ENCODE measurements around the gene ROCK2.

DNA sequence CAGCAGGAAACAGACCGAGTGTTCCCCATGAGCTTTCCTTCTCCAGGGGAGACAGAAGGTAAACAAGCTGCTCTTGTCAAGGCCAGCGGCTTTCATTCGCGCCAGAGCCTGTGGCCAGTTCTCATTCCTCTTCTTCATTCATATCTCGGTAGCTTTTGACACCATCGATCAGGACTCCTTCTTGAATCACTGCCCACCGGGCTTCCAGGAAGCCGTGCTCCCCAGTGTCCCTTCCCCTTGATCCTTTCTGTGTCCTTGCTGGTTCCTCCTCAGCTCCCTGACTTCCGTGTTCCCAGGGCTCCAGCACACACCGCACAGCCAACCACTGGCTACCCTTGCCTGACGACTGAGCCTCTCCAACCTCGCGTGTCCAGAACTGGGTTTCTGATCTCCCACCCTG is 175.1 kb downstream of the ROCK2 start:
- TF ChIP-seq, protein P1, sequence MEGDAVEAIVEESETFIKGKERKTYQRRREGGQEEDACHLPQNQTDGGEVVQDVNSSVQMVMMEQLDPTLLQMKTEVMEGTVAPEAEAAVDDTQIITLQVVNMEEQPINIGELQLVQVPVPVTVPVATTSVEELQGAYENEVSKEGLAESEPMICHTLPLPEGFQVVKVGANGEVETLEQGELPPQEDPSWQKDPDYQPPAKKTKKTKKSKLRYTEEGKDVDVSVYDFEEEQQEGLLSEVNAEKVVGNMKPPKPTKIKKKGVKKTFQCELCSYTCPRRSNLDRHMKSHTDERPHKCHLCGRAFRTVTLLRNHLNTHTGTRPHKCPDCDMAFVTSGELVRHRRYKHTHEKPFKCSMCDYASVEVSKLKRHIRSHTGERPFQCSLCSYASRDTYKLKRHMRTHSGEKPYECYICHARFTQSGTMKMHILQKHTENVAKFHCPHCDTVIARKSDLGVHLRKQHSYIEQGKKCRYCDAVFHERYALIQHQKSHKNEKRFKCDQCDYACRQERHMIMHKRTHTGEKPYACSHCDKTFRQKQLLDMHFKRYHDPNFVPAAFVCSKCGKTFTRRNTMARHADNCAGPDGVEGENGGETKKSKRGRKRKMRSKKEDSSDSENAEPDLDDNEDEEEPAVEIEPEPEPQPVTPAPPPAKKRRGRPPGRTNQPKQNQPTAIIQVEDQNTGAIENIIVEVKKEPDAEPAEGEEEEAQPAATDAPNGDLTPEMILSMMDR (IDR thresholded peaks at IDR 0.05), result no peak
- TF ChIP-seq POLR2AphosphoS5 (IDR thresholded peaks at IDR 0.05) (no peak), POLR2A (IDR thresholded peaks at IDR 0.05) (no peak)
